ENCODE data around the gene ADAMTS10. TPM values are rescaled to one million over a fixed set of nuclear protein-coding genes. Genes with fewer than 3 reads are reported as not detected.

The ADAMTS10 gene
- total RNA-seq, 1 experiment from 2014 or later: 26.5 TPM

GRCh38 chr19:8537099-8537498, 73.4 kb downstream of the ADAMTS10 start:
- WGBS (ENCODE audit: extremely low coverage, insufficient read length, low lambda C conversion rate): no CpG with 5 or more reads among the region's 3 CpGs
- no peaks in the 10 kb centered on the region for H3K27me3 ChIP-seq (ENCODE audit: insufficient read depth, low read length)
- H3K18ac ChIP-seq (ENCODE audit: insufficient read length, low read depth, low read length): no peak overlapping the region
- no peak overlapping the region for H3K9ac ChIP-seq (ENCODE audit: extremely low read depth, insufficient read length, low read length)
- TF ChIP-seq CTCF (conservative IDR thresholded peaks at IDR 0.05): no peak
- no peak overlapping the region for H2BK12ac ChIP-seq (ENCODE audit: insufficient read length, low read depth, low read length)
- H3K4ac ChIP-seq (ENCODE audit: low read depth, low read length): no peak overlapping the region
- H2BK120ac ChIP-seq (ENCODE audit: low read depth, low read length, poor library complexity, severe bottlenecking): no peak overlapping the region
- no peak overlapping the region for H4K5ac ChIP-seq (ENCODE audit: insufficient read length, low read depth, low read length)
- no peaks in the 10 kb centered on the region for H3K79me2 ChIP-seq (ENCODE audit: insufficient read depth, low read length)
- no peak for DNase-seq
- Mint-ChIP-seq H3K36me3 (ENCODE audit: insufficient read depth in 1 of 3, low read depth in 3 of 3) (no peaks in the 10 kb centered on the region; a peak in 1 of 7 replicates), H3K4me1 (0 out of 4 replicates have a peak, but pooled peaks cover 0 to 5% of the 10 kb centered on the region in 2 experiments), H3K4me3 (no peak overlapping the region), H3K9me3 (no peaks in the 10 kb centered on the region), H3K27ac (no peak overlapping the region), H3K27me3 (ENCODE audit: low read depth) (peaks cover 2% of the 10 kb centered on the region)
- no peak overlapping the region for H3K4me2 ChIP-seq (ENCODE audit: insufficient read depth, insufficient read length, low read length)
- no peaks in the 10 kb centered on the region for H3K23me2 ChIP-seq (ENCODE audit: insufficient read length, low read depth, low read length, poor library complexity, severe bottlenecking)
- H2BK20ac ChIP-seq (ENCODE audit: low read depth, low read length, poor library complexity, severe bottlenecking): no peak overlapping the region
- no peak overlapping the region for H2BK15ac ChIP-seq (ENCODE audit: low read depth, low read length)
- no peaks in the 10 kb centered on the region for H3K79me1 ChIP-seq (ENCODE audit: insufficient read depth, low read depth, low read length, poor library complexity, severe bottlenecking)
- no peaks in the 10 kb centered on the region for H3K4me1 ChIP-seq (ENCODE audit: insufficient read depth, low read length)
- no peak overlapping the region for H2AK5ac ChIP-seq (ENCODE audit: insufficient read length, low read length)
- no peak overlapping the region for H3T11ph ChIP-seq (ENCODE audit: low read length)
- no peak overlapping the region for H4K91ac ChIP-seq (ENCODE audit: insufficient read length, low read depth, low read length)
- no peak overlapping the region for H3K14ac ChIP-seq (ENCODE audit: insufficient read depth, low read length)
- no peak overlapping the region for H3K56ac ChIP-seq (ENCODE audit: insufficient read length, low read depth, low read length)
- H3K27ac ChIP-seq (ENCODE audit: insufficient read length, low read depth, low read length): no peak overlapping the region
- no peaks in the 10 kb centered on the region for H3K9me3 ChIP-seq (ENCODE audit: control insufficient read depth, low read depth, low read length)
- no peak overlapping the region for H2AFZ ChIP-seq (ENCODE audit: low read length)
- H4K20me1 ChIP-seq (ENCODE audit: control insufficient read depth, insufficient read depth, insufficient read length): no peaks in the 10 kb centered on the region
- no peak overlapping the region for H2BK5ac ChIP-seq (ENCODE audit: insufficient read length, low read length)
- H4K8ac ChIP-seq (replicated peaks; ENCODE audit: insufficient read length, low read depth, low read length): no peak overlapping the region
- H3K23ac ChIP-seq (ENCODE audit: insufficient read length, low read depth, low read length): no peak overlapping the region

Data from H9 (cell line).